MM.1S (cell line): Measurements from ENCODE around the gene CNGB1.
"Not testable (repeated sequence)": the region's sequence is repeated elsewhere in the genome, so short reads cannot be mapped to it uniquely, and the experiment has no call there.

Experiments used
- DNase-seq: peaks from one replicate; pipeline ENCODE4 v3.0.0-alpha.2; 2015
- H2AFZ ChIP-seq: fragments of 300-600 bp; sonication (generic); 2 replicates; pipeline ENCODE4 v1.6.0; 2016; ENCODE audit warnings: antibody characterized with exemption, low read length
- H3F3A ChIP-seq: fragments of 300-600 bp; sonication (generic); 2 replicates; pipeline ENCODE4 v1.6.1; 2016; ENCODE audit warnings: mild to moderate bottlenecking, antibody characterized with exemption, low read length, moderate library complexity, mixed read lengths; ENCODE audit not compliant: insufficient read depth
- H3K27ac ChIP-seq: fragments of 300-600 bp; sonication (generic); 2 replicates; pipeline ENCODE4 v1.5.1; 2016; ENCODE audit warnings: mild to moderate bottlenecking, low read length
- H3K27me3 ChIP-seq: fragments of 300-600 bp; sonication (generic); replicated peaks from 2 replicates; pipeline ENCODE4 v1.6.0; 2016; ENCODE audit warnings: low read length; ENCODE audit not compliant: insufficient read depth
- H3K36me3 ChIP-seq: fragments of 300-600 bp; sonication (generic); replicated peaks from 2 replicates; pipeline ENCODE4 v1.6.1; 2016; ENCODE audit warnings: mild to moderate bottlenecking, low read length, mixed read lengths; ENCODE audit not compliant: insufficient read depth
- H3K4me1 ChIP-seq: fragments of 300-600 bp; sonication (generic); 2 replicates; pipeline ENCODE4 v1.6.1; 2016; ENCODE audit warnings: low read length, mixed read lengths
- H3K4me2 ChIP-seq: fragments of 300-600 bp; sonication (generic); 2 replicates; pipeline ENCODE4 v1.6.0; 2016; ENCODE audit warnings: low read depth, low read length
- H3K4me3 ChIP-seq: fragments of 300-600 bp; sonication (generic); 2 replicates; pipeline ENCODE4 v1.5.1; 2016; ENCODE audit warnings: low read length, mixed read lengths
- H3K79me2 ChIP-seq: fragments of 300-600 bp; sonication (generic); 2 replicates; pipeline ENCODE4 v1.6.1; 2016; ENCODE audit warnings: mixed run types, low read length, mixed read lengths
- H3K9ac ChIP-seq: fragments of 300-600 bp; sonication (generic); 2 replicates; pipeline ENCODE4 v1.6.1; 2016; ENCODE audit warnings: low read length, mixed read lengths
- H3K9me2 ChIP-seq: fragments of 300-600 bp; sonication (generic); replicated peaks from 2 replicates; pipeline ENCODE4 v1.6.1; 2016; ENCODE audit warnings: mild to moderate bottlenecking, low read length, mixed read lengths; ENCODE audit not compliant: insufficient read depth
- H3K9me3 ChIP-seq: fragments of 300-600 bp; sonication (generic); replicated peaks from 2 replicates; pipeline ENCODE4 v1.6.1; 2016; ENCODE audit warnings: mild to moderate bottlenecking, low read length, mixed read lengths; ENCODE audit not compliant: insufficient read depth
- H4K20me1 ChIP-seq: fragments of 300-600 bp; sonication (generic); 2 replicates; pipeline ENCODE4 v1.6.1; 2016; ENCODE audit warnings: mild to moderate bottlenecking, low read length, moderate library complexity, mixed read lengths; ENCODE audit not compliant: insufficient read depth
- EZH2 ChIP-seq: fragments of 300-600 bp; sonication (generic); optimal IDR thresholded peaks from 2 replicates; pipeline ENCODE3; 2017; ENCODE audit warnings: low read depth, mild to moderate bottlenecking, antibody characterized with exemption, low read length, mixed read lengths
- EZH2phosphoT487 ChIP-seq: fragments of 300-600 bp; sonication (generic); IDR thresholded peaks from 2 replicates; pipeline ENCODE4 v1.6.1; 2018; ENCODE audit warnings: antibody characterized with exemption, low read length
- TF ChIP-seq, protein P1 (sequence below): fragments of 300-600 bp; sonication (generic); IDR thresholded peaks from 2 replicates; pipeline ENCODE4 v1.5.1; 2016; ENCODE audit warnings: antibody characterized with exemption, low read length, mixed read lengths

Gene CNGB1

DNA sequence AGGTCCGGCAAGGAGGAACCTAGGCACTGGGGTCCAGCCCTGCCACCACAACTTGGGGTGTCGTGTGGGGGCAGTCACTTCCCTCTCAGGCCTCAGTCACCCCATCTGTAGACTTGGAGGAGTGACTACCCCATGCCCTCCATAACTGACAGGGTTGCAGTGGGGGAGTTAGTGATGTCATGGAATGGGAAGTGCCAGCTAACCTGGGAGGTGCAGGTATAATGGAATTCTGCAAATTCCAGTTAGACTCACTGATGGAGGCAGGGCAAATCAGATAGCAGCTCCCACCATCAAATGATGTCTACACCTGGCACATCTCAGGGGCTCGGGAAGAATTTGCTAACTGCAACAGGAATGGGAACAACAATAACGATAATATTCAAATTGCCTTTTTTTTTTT, 72.9 kb downstream of the CNGB1 start:
- H3K27ac ChIP-seq, result no peak overlapping the region

DNA sequence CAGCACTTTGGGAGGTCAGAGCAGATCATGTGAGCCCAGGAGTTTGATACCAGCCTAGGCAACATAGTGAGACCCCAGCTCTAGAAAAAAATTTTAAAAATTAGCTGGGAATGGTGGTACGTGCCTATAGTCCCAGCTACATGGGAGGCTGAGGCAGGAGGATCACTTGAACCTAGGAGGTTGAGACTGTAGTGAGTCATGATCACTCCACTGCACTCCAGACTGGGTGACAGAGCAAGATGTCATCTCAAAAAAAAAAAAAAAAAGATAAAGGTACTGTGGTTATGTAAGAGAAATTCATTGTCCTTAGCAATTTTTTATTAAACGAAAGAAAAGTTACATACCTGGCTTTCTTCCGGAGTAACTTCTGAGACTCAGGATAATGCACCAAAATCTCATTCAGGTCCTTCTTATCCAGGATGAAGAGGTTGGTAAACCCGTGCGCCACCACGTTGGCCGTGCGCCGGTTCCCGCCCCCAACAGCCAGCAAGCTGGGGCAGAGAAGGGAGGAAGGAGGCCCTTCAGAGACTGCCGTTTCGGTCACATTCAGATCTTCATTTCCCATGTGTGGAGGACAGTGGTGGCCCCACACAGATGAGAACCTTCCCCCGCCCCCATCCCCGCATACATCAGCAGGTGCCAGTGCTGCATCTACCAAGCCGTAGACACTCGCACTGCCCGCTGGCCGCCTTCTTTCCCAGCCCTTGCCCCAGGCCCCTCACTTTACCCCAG, 73.7 kb downstream of the CNGB1 start:
- Histone ChIP-seq H4K20me1 (no peaks in the 10 kb centered on the region), H3K4me2 (no peak overlapping the region), H3F3A (no peaks in the 10 kb centered on the region), H3K9me3 (no peaks in the 10 kb centered on the region), H3K9me2 (no peaks in the 10 kb centered on the region), H3K79me2 (no peaks in the 10 kb centered on the region), H3K4me1 (no peaks in the 10 kb centered on the region), H3K9ac (no peak overlapping the region), H3K27ac (no peak overlapping the region), H3K4me3 (no peak overlapping the region), H2AFZ (no peak overlapping the region), H3K36me3 (no peaks in the 10 kb centered on the region), H3K27me3 (no peaks in the 10 kb centered on the region; the same call in 1 of the 2 replicates)
- TF ChIP-seq EZH2, result no peak
- TF ChIP-seq EZH2phosphoT487, result no peak
- TF ChIP-seq, protein P1, sequence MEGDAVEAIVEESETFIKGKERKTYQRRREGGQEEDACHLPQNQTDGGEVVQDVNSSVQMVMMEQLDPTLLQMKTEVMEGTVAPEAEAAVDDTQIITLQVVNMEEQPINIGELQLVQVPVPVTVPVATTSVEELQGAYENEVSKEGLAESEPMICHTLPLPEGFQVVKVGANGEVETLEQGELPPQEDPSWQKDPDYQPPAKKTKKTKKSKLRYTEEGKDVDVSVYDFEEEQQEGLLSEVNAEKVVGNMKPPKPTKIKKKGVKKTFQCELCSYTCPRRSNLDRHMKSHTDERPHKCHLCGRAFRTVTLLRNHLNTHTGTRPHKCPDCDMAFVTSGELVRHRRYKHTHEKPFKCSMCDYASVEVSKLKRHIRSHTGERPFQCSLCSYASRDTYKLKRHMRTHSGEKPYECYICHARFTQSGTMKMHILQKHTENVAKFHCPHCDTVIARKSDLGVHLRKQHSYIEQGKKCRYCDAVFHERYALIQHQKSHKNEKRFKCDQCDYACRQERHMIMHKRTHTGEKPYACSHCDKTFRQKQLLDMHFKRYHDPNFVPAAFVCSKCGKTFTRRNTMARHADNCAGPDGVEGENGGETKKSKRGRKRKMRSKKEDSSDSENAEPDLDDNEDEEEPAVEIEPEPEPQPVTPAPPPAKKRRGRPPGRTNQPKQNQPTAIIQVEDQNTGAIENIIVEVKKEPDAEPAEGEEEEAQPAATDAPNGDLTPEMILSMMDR, result no peak
- DNase-seq, result no peak

More for the DNA sequence above, 72.9 kb downstream of the CNGB1 start:
- Histone ChIP-seq H2AFZ (no peak overlapping the region), H3K79me2 (no peaks in the 10 kb centered on the region), H3K9me3 (no peaks in the 10 kb centered on the region), H3K27me3 (no peaks in the 10 kb centered on the region; the same call in 1 of the 2 replicates), H3K9me2 (no peaks in the 10 kb centered on the region), H3K4me1 (no peaks in the 10 kb centered on the region), H3K36me3 (no peaks in the 10 kb centered on the region), H3F3A (no peaks in the 10 kb centered on the region), H4K20me1 (no peaks in the 10 kb centered on the region), H3K4me3 (no peak overlapping the region), H3K4me2 (no peak overlapping the region), H3K9ac (no peak overlapping the region)
- no peak for TF ChIP-seq EZH2
- TF ChIP-seq, protein P1, result no peak
- TF ChIP-seq EZH2phosphoT487, result no peak
- no peak for DNase-seq

DNA sequence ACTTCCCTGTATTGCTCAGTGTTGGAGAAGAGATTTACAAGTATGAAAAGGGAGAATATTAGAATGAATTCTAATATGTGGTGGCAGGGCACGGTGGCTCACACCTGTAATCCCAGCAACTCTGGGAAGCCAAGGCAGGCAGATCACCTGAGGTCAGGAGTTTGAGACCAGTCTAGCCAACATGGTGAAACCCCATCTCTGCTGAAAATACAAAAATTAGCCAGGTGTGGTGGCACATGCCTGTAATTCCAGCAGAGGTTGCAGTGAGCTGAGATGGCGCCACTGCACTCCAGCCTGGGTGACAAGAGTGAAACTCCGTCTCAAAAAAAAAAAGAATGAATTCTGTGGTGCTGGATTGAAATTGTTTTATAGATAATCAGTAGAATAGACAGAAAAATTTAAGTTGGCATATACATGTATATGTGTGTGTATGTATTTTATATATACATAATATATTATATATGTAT, 75.8 kb downstream of the CNGB1 start:
- not testable (repeated sequence) for H2AFZ ChIP-seq, H3K9me2 ChIP-seq, H3K79me2 ChIP-seq, H3K4me2 ChIP-seq, DNase-seq, H3F3A ChIP-seq, H4K20me1 ChIP-seq, H3K9me3 ChIP-seq, H3K4me3 ChIP-seq, H3K9ac ChIP-seq, H3K4me1 ChIP-seq, H3K27me3 ChIP-seq, H3K36me3 ChIP-seq, H3K27ac ChIP-seq

DNA sequence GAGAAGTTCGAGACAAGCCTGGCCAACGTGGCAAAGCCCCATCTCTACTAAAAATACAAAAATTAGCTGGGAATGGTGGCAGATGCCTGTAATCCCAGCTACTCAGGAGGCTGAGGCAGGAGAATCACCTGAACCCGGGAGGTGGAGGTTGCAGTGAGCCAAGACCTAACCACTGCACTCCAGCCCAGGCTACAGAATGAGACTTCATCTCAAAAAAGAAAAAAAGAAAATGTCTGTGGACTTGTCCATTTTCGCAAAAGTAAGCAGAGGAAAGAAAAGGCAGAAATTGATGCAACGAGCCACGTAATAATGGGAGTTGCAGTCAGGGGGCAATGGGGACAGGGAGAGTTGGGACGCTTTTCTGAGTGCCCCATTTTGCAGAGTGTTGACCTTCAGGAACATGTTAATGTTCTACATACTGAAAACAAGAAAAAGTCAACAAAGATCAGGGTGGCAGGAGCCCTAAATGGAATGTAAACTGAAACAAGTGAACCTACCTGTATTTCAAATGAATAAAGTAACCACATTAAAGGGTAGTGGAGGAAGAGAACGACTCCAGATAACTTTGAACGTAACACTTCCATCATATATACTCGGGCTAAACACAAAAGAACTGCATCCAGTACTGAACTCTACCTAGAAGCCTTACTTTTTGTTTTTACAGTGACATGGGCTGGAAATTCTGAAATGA, 76.4 kb downstream of the CNGB1 start:
- Histone ChIP-seq H4K20me1 (no peaks in the 10 kb centered on the region), H3K9me3 (no peaks in the 10 kb centered on the region), H3K79me2 (no peaks in the 10 kb centered on the region), H3K4me2 (no peak overlapping the region), H3F3A (no peaks in the 10 kb centered on the region), H3K9me2 (no peaks in the 10 kb centered on the region), H3K4me3 (no peak overlapping the region), H2AFZ (no peak overlapping the region), H3K4me1 (no peaks in the 10 kb centered on the region), H3K27me3 (no peaks in the 10 kb centered on the region; the same call in 1 of the 2 replicates), H3K36me3 (no peaks in the 10 kb centered on the region), H3K9ac (no peak overlapping the region), H3K27ac (no peak overlapping the region)
- DNase-seq, result no peak
- TF ChIP-seq EZH2phosphoT487 (no peak), EZH2 (no peak)
- TF ChIP-seq, protein P1, result no peak
